ENCODE measurements around the gene CCDC116.

The CCDC116 gene

DNA sequence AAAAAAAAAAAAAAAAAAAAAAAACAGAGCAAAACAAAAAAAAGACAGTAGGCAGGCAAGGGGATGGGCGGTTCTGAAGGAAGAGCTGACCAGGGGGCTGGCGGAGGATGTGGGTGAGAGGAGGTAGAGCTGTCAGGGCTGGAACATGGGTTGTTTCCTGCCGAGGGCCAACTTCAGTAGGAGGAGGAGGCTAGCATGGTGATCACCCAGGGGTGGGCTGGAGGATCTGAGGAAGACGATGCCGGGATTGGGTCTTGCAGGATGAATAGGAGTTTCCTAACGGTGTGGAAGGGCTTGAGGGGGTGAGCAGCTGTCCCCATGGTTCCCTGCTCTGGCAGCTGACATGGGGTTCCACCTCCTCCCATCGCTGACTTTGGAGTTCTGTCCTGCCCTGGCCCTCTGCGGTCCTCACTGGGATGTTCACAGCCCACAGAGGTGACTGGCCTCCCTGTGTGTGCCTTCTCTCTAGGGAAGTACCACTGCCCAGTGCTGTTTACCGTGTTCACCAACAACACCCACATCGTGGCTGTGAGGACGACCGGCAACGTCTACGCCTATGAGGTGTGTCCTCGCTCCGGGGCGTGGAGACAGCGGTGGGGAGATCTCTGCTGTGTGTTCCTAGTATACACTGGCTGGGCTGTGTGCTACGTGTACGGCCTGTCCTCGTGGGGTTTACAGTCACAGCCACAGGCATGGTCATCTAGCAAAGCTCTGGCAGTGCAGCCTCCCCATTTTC lies 48.4 kb downstream of the CCDC116 start:
- DNase-seq (ENCODE audit: low read depth in 4 of 4, low spot score in 1 of 4): no peak

DNA sequence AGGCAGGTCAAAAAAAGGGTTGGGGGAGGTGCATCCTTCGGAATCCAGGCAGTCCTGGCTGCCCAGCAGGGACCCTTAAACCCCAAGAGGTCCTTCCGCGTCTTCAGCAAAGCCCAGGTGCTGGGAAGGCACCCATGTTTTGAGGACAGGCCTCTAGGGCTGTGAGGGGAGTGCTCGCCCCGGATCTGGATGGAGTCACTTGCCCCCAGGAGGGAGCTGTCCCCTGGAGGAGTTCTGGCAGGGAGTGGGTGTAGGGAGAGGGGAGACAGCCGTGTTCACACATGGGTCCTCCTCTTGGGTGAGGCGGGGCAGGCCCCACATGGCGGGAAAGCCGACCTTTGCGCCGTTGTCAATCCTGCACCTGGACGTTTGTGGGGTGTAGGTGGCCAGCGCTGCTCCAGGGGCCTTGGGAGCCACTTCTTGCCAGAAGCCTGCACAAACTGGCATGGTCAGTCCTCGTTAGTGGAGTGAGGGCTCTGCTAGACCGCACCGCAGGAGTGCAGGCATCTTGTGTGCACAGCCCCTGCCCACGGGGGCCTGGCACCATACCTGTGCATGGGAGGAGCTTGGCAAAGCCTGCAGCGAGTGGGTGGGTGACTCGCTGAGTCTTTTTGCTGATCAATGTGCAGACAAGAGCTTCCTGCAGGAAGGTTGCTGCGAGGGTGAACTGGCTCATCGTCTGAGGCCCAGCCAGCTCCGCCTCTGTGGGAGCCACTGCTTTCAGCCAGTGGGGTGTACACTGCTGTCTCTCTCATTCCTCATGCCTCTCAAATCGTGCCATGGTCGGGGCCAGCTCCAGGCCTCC lies 49.2 kb downstream of the CCDC116 start:
- DNase-seq (ENCODE audit: low read depth in 4 of 4, low spot score in 1 of 4): no peak

GRCh38 chr22:21682385-21683175 lies 50.0 kb downstream of the CCDC116 start:
- DNase-seq (ENCODE audit: low read depth in 4 of 4, low spot score in 1 of 4): no peak

DNA sequence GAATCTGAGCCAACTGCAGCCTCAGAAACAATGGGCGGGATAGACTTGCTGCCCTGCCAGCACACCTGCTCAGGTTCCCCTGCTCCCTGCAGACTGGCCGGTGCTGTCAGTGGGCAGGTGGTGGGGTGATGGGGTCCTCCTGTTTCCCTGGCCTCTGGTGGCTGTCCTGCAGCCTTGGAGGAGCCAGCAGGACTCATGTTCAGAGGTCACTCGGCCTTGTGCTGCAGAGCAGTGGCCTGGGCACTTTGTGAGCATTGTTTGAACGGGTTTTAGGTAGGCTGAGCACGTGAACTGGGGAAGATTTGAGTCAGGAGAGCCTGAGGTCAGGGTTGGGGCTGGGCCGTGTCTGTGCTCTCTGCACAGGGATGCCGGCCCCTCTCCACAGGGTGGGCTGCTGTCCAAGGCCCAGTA lies 50.8 kb downstream of the CCDC116 start:
- no peak for DNase-seq (ENCODE audit: low read depth in 4 of 4, low spot score in 1 of 4)

DNA sequence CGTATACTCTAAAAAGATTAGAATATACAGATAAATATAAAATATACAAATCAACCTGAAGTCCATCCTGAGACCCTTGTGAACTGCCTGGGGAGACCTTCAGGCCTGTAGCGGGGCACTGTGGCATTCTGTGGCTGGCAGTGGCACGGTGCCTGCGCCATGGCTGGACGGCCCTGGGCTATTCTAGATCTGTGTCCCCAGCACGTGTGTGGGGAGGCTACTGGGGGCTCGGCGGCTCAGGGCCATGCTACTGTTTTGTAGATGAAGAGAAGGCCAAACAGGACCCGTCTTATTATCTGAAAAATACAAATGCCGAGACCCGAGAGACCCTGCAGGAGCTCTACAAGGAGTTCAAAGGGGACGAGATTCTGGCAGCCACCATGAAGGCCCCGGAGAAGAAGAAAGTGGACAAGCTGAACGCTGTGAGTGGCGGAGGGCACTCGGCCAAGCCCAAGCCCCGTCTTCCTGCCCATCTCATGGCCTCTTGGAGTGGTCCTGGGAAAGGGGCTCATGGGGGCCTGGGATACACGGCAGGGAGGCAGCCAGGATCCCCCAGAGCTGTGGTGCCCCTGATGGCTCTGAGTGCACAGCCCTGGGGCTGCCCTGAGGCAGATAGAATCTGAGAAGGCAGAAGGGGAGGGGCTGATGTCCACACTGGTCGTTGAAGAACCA lies 52.1 kb downstream of the CCDC116 start:
- DNase-seq (ENCODE audit: low read depth in 4 of 4, low spot score in 1 of 4): no peak

- DNase-seq (ENCODE audit: low read depth in 4 of 4, low spot score in 1 of 4): no peak
Observed at GRCh38 chr22:21685164-21685513, 52.6 kb downstream of the CCDC116 start.

- no peak for DNase-seq (ENCODE audit: low read depth in 4 of 4, low spot score in 1 of 4)
Observed at GRCh38 chr22:21686193-21686608, 53.6 kb downstream of the CCDC116 start.
